Stimulated activated CD4-positive, alpha-beta T cell treated with anti-CD3 and anti-CD28 coated beads, Interleukin-1b, Interleukin-23, amount 100 ng/mL, for 24 hours (primary cell): Measurements from ENCODE around the gene TOR2A.
"Not testable (repeated sequence)": the region's sequence is repeated elsewhere in the genome, so short reads cannot be mapped to it uniquely, and the experiment has no call there.

Source experiments
- DNase-seq, 4 experiments: peaks; one replicate each; pipeline ENCODE4 v3.0.0-alpha.2; 2020; ENCODE audit warnings: low read depth in 4 of 4, low spot score in 1 of 4

TOR2A gene

DNA sequence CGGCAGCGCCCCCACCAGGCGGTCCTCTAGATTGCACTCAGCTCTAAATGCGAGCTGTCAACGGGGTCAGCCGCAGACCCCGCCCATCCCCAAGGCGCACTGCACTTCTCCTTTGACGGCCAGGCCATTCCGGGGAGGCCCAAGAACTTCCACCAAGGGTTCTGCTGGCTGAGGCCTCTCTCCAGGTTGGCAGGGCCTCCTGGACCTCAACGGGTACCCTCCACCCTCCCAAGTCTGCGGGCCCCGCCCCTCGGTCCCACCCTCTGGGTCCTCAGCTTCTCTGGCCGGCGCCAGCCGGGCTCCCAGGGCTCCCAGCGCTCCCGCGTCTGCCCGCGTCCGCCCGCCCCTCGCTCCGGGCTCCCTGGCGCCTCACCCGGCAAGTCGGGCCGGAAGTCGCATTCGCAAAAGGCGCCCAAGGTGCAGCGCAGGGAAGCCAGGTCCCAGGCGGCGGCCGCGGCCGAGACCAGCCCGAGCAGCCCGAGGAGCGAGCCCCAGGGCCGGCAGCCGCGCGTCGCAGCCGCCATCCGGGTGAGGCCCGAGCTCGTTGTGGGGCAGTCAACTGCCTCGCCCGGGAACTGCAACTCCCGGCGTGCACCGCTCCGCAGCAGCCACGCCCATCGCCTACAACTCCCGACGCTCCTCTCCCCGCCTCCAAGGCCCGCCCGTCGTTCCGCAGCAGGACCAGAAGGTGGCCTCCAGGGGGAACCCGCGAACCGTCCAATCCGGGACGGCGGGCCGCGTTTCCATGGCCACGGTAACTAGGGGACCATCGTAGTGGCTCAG lies at the start of gene TOR2A:
TSS of gene TOR2A (minus strand) at position 548 of the 783 bp plus-strand sequence. CDS start at position 524, 24 bp downstream.
- peak; percentile 96 to 98 (median 96) for DNase-seq

DNA sequence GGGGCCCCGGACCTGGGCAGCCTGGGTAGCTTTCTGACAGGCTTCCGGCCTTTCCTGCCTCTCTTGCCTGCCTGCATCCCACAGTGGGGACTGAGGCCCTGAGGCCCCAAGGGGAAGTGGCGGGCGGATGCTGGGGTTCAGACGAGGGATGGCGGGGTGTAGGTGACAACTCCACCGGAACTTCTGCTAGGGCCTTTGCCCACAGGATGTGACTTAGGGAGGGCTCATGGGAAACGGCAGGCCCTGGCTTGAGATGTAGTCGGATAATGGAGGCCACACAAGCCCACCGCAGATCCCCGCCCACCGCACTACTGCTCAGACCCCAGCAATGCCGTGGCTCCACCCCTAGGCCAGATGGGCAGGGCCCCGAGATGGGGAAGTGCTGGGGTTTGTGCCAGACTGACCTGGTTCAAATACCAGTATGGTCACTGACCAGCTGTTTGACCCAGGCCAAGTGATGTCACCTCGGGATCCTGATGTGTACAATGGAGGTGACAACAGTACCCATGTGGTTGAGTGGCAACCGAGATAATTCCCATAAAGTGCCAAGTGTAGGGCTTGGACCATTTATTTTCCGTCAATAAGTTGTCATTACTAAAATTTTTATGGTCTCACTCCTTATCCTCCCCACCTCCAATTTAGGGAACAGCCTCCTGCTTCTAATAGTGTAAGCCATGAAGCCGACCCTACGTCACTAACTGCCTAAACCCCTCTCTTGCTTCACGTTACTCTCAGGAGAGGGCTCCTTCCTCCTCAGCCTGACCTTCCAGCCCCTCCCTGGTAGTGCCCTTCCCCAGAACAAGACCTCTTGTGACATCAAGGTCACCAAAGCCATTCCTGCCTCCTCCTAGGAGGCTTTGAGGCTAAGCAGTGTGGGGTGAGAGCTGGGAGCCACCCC lies 48.3 kb upstream of the TOR2A start:
- DNase-seq, result peak in 1 of 4 experiments; percentile 57

DNA sequence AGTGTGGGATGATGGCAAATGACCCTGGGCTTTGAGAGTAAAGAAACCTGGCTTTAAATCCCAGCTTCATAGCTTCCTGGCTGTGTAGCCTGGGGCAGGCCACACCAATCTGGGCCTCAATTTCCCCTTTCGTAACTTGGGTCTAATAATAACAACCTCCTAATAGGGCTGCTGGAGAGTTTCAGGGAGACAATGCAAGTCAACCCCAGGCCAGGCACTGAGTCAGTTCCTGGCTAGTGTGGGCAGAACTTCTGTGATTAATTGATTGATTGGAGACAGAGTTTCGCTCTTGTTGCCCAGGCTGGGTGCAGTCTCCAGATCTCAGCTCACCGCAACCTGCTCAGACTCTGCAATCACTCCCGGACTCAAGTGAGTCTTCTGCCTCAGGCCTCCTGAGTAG lies 46.7 kb upstream of the TOR2A start:
- DNase-seq, result no peak

DNA sequence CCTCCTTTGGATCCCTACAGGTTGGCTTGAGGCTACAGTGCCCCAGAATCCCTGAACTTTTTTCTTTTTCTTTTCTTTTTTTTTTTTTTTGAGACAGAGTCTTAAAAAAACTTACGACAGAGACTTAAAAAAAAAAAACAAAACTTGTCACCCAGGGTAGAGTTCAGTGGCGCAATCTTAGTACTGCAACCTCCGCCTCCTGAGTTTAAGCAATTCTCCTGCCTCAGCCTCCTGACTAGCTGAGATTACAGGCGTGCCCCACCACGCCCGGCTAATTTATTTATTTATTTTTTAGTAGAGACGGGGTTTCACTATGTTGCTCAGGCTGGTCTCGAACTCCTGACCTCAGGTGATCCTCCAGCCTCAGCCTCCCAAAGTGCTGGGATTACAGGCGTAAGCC lies 45.8 kb upstream of the TOR2A start:
- not testable (repeated sequence) for DNase-seq

DNA sequence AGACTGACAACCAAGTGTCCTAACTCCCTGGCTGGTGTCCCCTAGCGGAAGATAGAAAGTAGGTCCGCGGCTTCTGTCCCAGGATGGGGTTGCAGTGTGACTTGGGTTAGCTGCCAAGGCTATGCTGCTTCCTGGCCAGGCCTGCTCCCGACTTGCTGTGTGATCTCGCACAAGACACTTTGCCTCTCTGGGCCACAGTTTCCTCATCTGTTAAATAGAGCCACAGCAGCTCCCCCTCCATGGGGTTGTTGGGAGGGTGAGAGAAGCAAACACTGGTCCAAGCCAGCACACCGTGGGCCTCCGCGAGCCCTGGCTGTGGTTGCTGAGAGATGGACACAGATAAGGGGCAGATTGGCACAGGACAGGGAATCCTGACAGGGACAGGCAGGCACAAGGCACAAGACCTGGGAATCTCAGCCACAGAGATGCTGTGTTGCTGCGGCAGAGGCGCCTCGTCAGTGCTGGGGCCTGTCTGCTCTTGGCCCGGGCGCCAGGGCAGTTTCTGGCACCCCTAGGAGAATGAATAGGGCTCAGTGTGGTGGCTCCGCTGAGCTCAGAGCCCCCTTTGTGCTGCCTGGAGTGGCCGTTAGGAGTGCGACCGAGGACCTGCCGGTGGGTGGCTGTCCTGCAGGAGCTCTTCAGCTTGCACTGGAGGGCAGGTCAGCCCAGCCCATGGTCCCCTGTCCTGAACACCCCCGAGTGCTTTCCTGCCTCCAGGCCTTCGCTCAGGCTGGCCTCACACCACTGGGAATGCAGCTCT lies 45.2 kb upstream of the TOR2A start:
- no peak for DNase-seq

DNA sequence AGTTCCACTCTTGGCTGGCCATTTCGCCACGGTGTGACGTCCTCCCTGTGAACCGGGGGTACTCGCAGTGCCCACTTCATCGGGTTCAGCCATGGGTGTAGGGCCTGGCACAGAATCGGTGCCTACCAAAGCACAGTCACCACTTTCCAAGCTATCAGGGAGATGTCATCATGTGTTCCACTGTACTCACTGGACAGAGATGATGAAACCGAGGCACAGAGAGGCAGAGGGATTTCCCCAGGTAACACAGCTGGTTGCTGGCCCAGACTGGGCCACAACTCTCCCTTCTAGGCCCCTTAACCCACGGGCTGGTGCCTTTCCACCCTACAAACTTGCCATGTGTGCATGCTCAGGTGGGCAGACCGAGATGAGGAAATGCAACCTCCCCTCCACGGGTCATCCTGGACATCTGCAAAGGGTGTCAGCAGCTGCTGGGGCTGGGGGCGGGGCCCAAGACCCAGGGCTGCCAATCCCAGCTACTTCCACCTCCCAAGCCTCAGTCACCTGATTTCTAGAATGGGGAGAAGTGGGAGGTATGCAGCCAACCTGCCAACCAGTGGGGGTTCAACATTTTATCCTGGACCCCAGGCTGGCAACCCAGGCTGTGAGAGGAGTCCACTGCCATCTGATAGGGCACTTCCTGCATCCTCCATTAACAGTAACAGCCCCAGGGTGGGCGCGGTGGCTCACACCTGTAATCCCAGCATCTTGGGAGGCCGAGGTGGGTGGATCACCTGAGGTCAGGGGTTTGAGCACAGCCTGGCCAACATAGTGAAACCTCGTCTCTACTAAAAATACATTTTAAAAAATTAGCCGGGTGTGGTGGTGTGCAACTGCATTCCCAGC lies 44.3 kb upstream of the TOR2A start:
- DNase-seq, result peak in 1 of 4 experiments; percentile 57

DNA sequence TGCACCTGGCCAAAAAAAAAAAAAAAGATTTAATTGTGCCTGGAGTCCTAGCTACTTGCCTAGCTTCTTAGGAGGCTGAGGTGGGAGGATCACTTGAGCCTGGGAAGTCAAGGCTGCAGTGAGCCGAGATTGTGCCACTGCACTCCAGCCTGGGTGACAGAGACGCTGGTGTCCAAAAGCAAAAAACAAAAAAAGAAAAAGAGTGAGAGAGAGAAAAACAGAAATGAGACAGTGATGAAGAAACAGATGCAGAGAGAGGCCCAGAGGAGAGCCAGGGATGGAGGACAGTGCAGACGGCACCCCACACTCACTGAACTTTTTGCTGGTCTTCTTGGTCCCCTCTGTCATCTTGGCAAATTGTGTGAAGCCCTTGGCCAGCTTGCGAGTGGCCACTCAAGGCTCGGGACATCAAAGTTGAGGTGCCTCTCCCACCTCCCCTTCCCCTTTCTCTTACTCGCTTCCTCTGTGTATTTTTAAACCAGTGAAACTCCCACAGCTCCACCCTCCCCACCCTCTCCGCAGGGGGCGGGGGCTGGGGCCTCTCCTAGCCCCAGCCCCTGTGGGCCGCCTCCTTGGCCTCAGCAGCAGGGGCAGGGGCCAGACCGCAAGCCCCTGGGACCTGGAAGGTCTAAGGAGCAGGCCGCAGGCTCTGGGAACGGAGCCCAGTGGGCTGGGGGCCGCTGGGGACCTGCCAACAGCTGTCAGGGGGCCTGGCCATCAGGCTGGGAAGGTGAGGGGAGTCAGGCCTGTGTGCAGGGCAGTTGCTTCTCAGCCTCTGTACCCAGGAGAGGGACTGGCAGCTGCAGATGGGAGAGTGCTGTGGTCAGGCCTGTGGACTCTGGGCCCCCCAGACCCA lies 43.4 kb upstream of the TOR2A start, which contains the start of gene SH2D3C:
TSS of gene SH2D3C (minus strand) at position 387 of the 856 bp plus-strand sequence. CDS start at position 348, 39 bp downstream.
- DNase-seq, result no peak

DNA sequence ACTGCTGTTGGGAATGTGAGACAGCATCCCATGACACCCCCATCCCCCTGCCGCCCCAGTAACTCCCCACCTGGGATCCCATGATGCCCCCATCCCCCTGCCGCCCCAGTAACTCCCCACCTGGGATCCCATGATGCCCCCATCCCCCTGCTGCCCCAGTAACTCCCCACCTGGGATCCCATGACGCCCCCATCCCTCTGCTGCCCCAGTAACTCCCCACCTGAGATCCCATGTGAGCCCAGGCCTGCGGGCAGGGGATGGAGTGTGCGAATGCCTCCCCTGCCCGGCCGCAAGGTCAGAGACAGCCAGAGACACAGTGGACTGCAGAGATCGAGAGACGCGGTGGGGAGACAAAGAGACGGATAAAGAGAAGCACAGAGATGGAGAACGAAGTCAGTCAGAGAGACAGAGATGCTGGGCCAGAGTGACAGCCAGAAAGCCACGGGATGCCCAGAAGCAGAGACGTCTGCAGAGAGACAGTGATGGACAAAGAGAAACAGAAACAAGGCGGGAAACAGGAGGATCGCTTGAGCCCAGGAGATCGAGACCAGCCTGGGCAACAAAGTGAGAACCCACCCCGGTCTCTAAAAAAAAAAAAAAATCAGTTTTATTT lies 42.4 kb upstream of the TOR2A start:
- no peak for DNase-seq

DNA sequence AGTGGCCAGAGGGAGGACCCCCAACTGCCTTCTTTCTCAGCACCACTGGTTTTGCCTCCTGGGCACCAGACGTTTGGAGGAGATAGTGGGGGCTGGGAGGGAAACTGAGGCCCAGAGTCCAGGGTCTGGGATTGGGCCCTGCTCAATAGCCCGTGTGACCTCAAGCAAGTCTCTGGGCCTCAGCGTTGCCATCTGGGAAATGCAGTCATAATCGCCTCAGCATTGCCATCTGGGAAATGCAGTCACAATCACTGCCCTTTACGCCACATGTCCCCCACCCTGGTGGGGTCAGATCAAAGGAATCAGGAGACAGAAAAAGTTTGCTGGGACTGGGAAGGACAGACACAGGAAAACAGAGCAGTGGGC lies 41.8 kb upstream of the TOR2A start:
- no peak for DNase-seq

DNA sequence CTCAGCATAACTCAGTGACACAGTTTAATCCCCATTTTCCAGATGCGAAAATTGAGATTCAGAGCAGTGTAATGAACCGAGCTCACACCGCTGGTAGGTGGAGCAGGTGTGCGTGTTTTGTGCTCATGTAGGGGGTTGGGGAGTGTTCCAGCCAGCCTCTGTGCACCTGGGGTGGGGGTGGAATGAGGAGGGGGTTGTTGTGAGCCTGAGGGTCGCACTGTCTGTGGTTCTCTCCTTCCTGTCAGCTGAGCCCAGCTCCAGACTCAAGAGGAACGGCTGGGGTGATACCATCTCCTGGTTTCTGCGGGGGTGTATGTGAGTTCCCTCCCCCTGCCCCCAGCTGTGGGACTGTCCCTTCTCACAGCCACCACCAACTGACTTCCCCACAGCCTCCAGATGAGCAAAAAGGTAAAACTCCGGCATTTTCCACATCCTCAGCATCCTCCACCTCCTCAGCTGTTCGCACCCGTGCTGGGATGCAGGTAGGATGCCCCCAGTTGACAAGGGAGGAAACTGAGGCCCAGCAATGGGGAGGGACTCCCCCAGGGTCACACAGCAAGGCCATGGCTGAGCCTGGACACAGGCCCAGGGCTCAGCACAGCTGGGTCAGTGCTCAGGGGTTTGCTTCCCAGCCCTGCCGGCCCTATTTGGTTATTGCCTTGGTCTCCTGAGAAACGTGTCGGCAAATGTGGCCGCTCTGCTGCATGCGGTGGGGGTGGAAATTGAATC lies 41.3 kb upstream of the TOR2A start:
- DNase-seq, result peak in 2 of 4 experiments; percentile 53 to 76

DNA sequence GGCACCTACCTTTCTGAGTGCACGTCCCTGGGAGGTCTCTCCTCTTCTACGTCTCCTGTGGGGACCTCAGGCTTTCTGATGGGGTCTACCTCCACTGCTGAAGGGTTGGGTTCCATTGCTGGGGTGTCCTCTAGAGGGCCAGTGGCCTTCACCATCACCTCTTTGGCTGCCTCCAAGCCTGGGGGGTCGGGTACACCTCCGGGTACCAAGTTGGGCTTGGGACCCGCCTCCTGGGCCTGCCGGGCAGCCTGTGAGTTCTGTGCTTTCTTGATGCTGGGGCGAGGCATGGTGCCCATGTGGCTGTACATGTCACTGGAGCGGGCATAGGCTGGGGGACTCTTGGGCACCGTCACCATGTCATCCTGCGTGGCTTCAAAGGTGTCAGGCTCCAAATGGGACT lies 38.9 kb upstream of the TOR2A start:
- no peak for DNase-seq

DNA sequence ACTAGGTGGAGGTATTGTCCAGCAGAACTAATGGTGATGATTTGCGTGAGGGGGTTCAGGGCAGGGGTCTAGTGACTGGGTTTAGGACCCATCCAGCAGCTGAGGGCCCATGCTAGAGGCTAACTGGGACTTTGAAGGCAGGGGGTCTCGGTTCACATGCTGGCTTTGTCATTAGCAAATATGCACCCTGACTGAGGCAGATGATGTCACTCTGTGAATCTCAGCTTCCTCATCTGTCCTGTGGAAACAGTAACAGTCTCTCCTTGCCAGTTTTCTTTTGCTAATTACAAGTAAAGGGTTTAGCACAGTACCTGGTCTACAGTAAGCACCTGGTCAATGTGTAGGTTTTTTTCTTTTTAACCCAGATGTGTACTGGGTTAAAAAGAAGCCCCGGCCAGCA lies 38.2 kb upstream of the TOR2A start:
- DNase-seq, result no peak

DNA sequence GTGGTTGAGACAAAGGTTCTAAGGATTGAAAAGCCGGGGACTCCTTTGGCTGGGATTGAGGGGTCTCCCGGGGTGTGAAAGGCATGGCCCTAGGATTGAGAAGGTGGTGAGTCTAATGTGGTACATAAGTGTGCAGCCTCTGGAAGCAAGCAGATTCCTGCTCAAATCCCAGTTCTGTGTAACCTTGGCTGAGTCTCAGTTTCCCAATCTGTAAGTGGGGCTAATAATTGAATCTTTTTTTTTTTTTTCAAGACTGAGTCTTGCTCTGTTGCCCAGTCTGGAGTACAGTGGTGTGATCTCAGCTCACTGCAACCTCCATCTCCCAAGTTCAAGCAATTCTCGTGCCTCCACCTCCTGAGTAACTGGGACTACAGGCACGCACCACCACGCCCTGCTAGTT lies 37.5 kb upstream of the TOR2A start:
- DNase-seq, result no peak

DNA sequence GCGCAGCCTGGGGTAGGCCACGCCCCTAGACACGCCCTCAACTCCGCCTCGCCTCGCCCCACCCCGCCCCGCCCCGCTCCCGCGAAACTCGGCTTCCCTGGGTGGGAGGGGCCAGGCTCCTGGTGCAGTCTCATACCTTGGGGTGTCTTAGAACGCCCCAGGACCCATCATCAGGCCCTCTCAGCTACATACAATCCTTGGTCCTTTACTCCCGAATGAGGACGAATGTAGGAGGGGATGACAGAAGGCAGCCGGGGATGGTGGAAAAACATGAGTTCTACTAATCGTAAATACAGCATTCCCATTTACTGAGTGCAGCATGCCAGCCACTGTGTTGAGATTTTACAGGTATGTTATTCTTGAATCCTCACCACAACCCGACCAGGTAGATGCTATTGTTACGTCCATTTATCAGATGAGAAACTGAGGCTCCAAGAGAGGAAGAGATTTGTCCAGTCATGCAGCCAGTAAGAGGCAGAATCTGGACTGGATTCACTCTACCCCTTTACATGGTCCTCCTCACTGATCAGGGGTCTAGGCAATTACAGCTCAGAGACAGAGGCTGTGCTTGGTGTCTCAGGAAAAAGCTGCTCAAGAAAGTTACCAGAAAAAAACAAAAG lies 36.6 kb upstream of the TOR2A start:
- no peak for DNase-seq

DNA sequence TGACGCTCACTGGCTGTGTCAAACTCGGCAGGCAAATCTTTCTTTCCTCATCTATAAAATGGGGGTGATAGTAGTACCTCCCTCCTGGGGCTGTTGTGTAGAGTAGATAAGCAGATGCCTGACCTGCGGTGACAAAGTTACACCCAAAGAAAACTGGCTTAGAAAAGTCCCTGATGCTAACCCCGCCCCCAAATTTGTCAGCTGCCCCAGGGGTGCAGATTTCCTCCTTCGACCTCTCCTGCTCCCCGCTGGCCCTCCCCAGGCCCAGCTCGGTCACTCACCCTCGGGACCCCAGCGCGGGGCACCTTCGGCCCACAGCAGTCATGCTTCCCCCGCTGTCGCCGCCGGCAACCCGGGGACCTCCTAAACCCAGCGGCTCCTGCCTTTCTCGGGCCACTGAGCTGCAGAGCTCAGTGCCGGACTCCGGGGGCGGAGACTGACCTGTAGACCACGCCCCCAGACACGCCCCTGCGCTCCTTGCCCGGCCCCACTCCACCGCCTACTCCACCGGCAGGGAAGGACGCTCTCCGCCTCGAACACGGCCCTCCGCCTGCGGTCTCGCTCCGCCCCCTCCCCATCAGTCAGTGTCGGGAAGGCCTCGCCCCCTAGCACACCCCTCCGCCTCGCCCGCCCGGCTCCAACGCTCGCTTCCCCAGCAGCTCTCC lies 35.9 kb upstream of the TOR2A start:
- peak; percentile 90 to 97 (median 94) for DNase-seq

DNA sequence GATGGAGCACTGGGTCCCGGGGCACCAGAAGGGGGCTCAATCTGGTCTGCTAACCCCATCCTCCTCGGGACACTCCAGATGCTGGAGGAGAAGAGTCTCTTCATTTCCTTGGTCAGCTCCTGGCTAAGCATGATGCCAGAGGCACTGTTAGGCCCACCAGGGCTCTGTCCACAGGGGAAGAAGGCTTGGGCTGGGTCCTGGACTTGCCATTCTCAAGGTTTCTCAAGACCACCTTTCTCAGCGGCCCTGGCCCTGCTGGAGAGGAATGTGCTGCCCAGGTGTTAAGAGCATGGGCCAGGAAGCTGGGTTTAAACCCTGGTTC lies 35.5 kb upstream of the TOR2A start:
- DNase-seq, result no peak

DNA sequence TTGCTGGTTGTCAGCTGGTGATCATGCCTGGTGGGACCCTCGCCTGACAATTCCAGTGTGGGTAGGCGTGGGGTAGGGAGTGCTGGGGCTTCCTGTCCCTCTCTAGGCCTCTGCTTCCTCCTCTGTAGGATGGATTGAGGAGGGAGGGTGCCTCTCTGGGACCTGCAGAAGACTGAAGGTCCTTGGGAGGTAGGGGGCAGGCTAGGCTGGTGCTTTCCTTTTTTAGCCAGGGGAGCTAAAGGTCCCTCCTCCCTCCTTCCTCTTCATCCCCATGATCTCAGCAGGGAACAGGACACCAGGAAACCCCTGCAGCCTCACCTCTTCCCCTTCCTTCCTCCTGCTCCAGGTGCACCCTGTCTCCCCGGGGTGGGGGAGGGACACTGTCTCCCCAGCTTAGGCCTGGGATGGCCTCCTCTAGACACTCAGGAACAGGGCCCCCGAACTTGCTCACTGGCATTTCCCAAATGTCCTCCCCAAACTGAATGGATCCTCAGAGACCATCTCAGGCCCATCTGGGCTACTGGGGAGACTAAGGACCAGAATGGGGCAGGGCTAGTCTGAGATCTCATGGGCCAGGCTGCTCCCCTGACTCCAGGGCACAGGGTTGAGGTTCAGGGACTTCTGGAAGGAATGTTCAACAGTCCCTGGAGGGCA lies 35.0 kb upstream of the TOR2A start:
- no peak for DNase-seq
